GM23338 (cell line): ENCODE results near the gene EQTN. TPM values are rescaled to one million over a fixed set of nuclear protein-coding genes. Genes with fewer than 3 reads are reported as not detected.

Experiments
- ATAC-seq: fragments of 200-7000 bp; cut with Tn5 transposase; 3 replicates; pipeline ENCODE4 v1.9.1; 2020
- DNase-seq: peaks from one replicate; pipeline ENCODE4 v3.0.0-alpha.2; 2015; ENCODE audit warnings: low spot score
- H2AFZ ChIP-seq: fragments of 200-600 bp; sonication (generic); 2 replicates; pipeline ENCODE4 v1.8.0; 2016; ENCODE audit warnings: antibody characterized with exemption, mild to moderate bottlenecking, moderate library complexity
- H3F3A ChIP-seq: fragments of 200-600 bp; sonication (generic); replicated peaks from 2 replicates; pipeline ENCODE4 v1.8.0; 2017; ENCODE audit warnings: antibody characterized with exemption, mixed run types, low read depth
- H3K27ac ChIP-seq: fragments of 200-600 bp; sonication (generic); 2 replicates; pipeline ENCODE4 v1.6.1; 2016; ENCODE audit warnings: low read depth
- H3K27me3 ChIP-seq: fragments of 200-600 bp; sonication (generic); 2 replicates; pipeline ENCODE4 v1.8.0; 2016; ENCODE audit warnings: mild to moderate bottlenecking, mixed run types, moderate library complexity; ENCODE audit not compliant: insufficient read depth
- H3K36me3 ChIP-seq: fragments of 200-600 bp; sonication (generic); 2 replicates; pipeline ENCODE4 v1.8.0; 2016; ENCODE audit warnings: mild to moderate bottlenecking; ENCODE audit not compliant: insufficient read depth
- H3K4me1 ChIP-seq: fragments of 200-600 bp; sonication (generic); 2 replicates; pipeline ENCODE4 v1.8.0; 2016; ENCODE audit warnings: mild to moderate bottlenecking, moderate library complexity; ENCODE audit not compliant: insufficient read depth
- H3K4me2 ChIP-seq: fragments of 200-600 bp; sonication (generic); 2 replicates; pipeline ENCODE4 v1.7.1; 2017; ENCODE audit warnings: mixed run types
- H3K4me3 ChIP-seq: fragments of 200-600 bp; sonication (generic); 2 replicates; pipeline ENCODE4 v1.6.1; 2016; ENCODE audit warnings: mixed run types
- H3K79me2 ChIP-seq: fragments of 200-600 bp; sonication (generic); replicated peaks from 2 replicates; pipeline ENCODE4 v1.8.0; 2017; ENCODE audit warnings: mild to moderate bottlenecking; ENCODE audit not compliant: insufficient read depth
- H3K9me2 ChIP-seq: fragments of 200-600 bp; sonication (generic); 2 replicates; pipeline ENCODE4 v1.8.0; 2017; ENCODE audit not compliant: insufficient read depth
- H4K20me1 ChIP-seq: fragments of 200-600 bp; sonication (generic); replicated peaks from 2 replicates; pipeline ENCODE4 v1.8.0; 2017; ENCODE audit warnings: mild to moderate bottlenecking; ENCODE audit not compliant: insufficient read depth
- H3K27ac Mint-ChIP-seq: 2 replicates; pipeline ENCODE4 v1.8.0; 2020; ENCODE audit warnings: inconsistent platforms, mild to moderate bottlenecking, moderate library complexity, mixed read lengths
- H3K27me3 Mint-ChIP-seq: 3 replicates; pipeline ENCODE4 v1.8.0; 2022; ENCODE audit warnings: low read depth, mild to moderate bottlenecking, moderate library complexity, mixed read lengths, inconsistent platforms; ENCODE audit not compliant: insufficient read depth, poor library complexity
- H3K36me3 Mint-ChIP-seq: 3 replicates; pipeline ENCODE4 v1.8.0; 2021; ENCODE audit warnings: low read depth, mild to moderate bottlenecking, inconsistent platforms, moderate library complexity, mixed read lengths
- H3K4me1 Mint-ChIP-seq: 3 replicates; pipeline ENCODE4 v1.8.0; 2020; ENCODE audit warnings: mild to moderate bottlenecking, inconsistent platforms, mixed read lengths
- H3K4me3 Mint-ChIP-seq: 3 replicates; pipeline ENCODE4 v1.8.0; 2021; ENCODE audit warnings: moderate library complexity, mild to moderate bottlenecking, inconsistent platforms, mixed read lengths
- H3K9me3 Mint-ChIP-seq: 3 replicates; pipeline ENCODE4 v1.8.0; 2020; ENCODE audit warnings: moderate library complexity, mild to moderate bottlenecking, inconsistent platforms, mixed read lengths
- EZH2phosphoT487 ChIP-seq: fragments of 200-600 bp; sonication (generic); IDR thresholded peaks from one replicate; pipeline ENCODE4 v1.8.1; 2018; ENCODE audit warnings: antibody characterized with exemption; ENCODE audit not compliant: unreplicated experiment
- JUNB ChIP-seq: IDR thresholded peaks from one replicate; pipeline ENCODE4 v1.6.1; 2016; ENCODE audit warnings: antibody characterized with exemption; ENCODE audit not compliant: unreplicated experiment
- NANOG ChIP-seq: IDR thresholded peaks from 2 replicates; pipeline ENCODE4 v1.6.1; 2016; ENCODE audit warnings: antibody characterized with exemption, borderline replicate concordance
- POLR2AphosphoS5 ChIP-seq: IDR thresholded peaks from 2 replicates; pipeline ENCODE4 v1.6.1; 2016; ENCODE audit warnings: antibody characterized with exemption, low read depth
- STAT1 ChIP-seq: IDR thresholded peaks from one replicate; pipeline ENCODE4 v1.6.1; 2016; ENCODE audit warnings: antibody characterized with exemption; ENCODE audit not compliant: unreplicated experiment
- ZNF331 ChIP-seq: fragments of 250-450 bp; sonication (Bioruptor Pico); IDR thresholded peaks from 2 replicates; pipeline ENCODE4 v1.5.0; 2020; ENCODE audit warnings: low read depth, mild to moderate bottlenecking, moderate library complexity
- polyA plus RNA-seq: library from polyadenylated mRNA; unstranded; fragments of >200 nt; fragmentation: Nextera tagmentation; extraction: Ambion mirVana; gene quantifications from 2 replicates; pipeline ENCODE4 v1.2.1, GENCODE V29; 2016
- total RNA-seq: library from RNA; depleted of rRNA; stranded (reverse); fragments of >200 nt; shearing (Covaris generic); gene quantifications from 2 replicates; pipeline ENCODE4 v1.2.3, GENCODE V29; 2014
- TF ChIP-seq, protein P1 (sequence below), 2 experiments: fragments of 200-600 bp in 1 of 2; sonication (generic) in 1 of 2; conservative IDR thresholded peaks; 2 replicates each; pipeline versions ENCODE4 v1.5.1 to v1.6.1; 2016 to 2017; ENCODE audit warnings: antibody characterized with exemption in 2 of 2, low read depth in 2 of 2, mild to moderate bottlenecking in 2 of 2, moderate library complexity in 1 of 2
- TF ChIP-seq, protein P2 (sequence below): IDR thresholded peaks from one replicate; pipeline ENCODE4 v1.6.1; 2018; ENCODE audit warnings: antibody characterized with exemption; ENCODE audit not compliant: unreplicated experiment

The EQTN gene
- total and polyA plus RNA-seq, 2 experiments from 2014 or later = 0.24 TPM; not detected in 1

DNA sequence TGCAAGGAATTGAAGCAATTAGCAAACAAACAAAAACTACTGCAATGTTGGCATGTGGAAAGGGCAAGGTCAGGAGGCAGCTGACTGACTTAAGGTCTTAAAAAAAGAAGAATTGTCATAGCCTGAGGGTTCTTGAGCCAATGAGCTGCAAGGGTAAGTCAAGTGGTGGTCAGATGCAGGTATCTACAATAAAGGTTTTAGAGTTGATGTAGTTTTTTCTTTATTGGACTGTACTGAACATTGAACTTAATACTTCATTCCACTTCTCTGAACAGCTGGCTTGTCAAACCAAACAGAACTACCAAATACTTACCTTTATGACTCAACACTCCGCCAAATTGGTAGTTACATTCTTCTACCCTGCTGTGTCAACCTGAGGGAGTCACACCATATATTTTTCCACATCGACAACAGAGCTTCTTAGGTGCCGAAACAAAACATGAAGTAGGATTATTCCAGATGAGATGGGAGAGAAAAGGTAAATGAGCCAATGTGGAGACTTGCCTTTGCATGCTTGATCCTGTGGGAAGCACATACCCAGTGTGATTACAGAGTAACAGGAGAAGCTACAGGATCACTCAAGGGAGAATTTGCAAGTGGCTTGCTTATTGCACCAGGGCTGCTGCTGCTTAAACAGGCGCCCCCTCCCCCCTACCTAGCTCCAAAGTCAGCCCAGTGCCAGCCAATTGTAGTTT is 35.3 kb downstream of the EQTN start:
- no peak overlapping the region for H3K27ac ChIP-seq
- H2AFZ ChIP-seq = no peak overlapping the region
- Mint-ChIP-seq H3K36me3 (no peaks in the 10 kb centered on the region), H3K27me3 (no peaks in the 10 kb centered on the region), H3K27ac (no peak overlapping the region), H3K4me1 (no peaks in the 10 kb centered on the region), H3K4me3 (no peak overlapping the region), H3K9me3 (no peaks in the 10 kb centered on the region)
- H3K4me2 ChIP-seq = no peak overlapping the region
- H3K36me3 ChIP-seq = no peaks in the 10 kb centered on the region
- no peak overlapping the region for H3K4me3 ChIP-seq
- no peaks in the 10 kb centered on the region for H3K4me1 ChIP-seq
- no peaks in the 10 kb centered on the region for H3K27me3 ChIP-seq
- TF ChIP-seq, protein P1, sequence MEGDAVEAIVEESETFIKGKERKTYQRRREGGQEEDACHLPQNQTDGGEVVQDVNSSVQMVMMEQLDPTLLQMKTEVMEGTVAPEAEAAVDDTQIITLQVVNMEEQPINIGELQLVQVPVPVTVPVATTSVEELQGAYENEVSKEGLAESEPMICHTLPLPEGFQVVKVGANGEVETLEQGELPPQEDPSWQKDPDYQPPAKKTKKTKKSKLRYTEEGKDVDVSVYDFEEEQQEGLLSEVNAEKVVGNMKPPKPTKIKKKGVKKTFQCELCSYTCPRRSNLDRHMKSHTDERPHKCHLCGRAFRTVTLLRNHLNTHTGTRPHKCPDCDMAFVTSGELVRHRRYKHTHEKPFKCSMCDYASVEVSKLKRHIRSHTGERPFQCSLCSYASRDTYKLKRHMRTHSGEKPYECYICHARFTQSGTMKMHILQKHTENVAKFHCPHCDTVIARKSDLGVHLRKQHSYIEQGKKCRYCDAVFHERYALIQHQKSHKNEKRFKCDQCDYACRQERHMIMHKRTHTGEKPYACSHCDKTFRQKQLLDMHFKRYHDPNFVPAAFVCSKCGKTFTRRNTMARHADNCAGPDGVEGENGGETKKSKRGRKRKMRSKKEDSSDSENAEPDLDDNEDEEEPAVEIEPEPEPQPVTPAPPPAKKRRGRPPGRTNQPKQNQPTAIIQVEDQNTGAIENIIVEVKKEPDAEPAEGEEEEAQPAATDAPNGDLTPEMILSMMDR (conservative IDR thresholded peaks at IDR 0.05; ENCODE audit: low read depth in 2 of 2) = no peak
- no peak for TF ChIP-seq EZH2phosphoT487
- TF ChIP-seq, protein P2, sequence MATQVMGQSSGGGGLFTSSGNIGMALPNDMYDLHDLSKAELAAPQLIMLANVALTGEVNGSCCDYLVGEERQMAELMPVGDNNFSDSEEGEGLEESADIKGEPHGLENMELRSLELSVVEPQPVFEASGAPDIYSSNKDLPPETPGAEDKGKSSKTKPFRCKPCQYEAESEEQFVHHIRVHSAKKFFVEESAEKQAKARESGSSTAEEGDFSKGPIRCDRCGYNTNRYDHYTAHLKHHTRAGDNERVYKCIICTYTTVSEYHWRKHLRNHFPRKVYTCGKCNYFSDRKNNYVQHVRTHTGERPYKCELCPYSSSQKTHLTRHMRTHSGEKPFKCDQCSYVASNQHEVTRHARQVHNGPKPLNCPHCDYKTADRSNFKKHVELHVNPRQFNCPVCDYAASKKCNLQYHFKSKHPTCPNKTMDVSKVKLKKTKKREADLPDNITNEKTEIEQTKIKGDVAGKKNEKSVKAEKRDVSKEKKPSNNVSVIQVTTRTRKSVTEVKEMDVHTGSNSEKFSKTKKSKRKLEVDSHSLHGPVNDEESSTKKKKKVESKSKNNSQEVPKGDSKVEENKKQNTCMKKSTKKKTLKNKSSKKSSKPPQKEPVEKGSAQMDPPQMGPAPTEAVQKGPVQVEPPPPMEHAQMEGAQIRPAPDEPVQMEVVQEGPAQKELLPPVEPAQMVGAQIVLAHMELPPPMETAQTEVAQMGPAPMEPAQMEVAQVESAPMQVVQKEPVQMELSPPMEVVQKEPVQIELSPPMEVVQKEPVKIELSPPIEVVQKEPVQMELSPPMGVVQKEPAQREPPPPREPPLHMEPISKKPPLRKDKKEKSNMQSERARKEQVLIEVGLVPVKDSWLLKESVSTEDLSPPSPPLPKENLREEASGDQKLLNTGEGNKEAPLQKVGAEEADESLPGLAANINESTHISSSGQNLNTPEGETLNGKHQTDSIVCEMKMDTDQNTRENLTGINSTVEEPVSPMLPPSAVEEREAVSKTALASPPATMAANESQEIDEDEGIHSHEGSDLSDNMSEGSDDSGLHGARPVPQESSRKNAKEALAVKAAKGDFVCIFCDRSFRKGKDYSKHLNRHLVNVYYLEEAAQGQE = no peak
- no peak for TF ChIP-seq ZNF331
- no peak for TF ChIP-seq NANOG
- H3F3A ChIP-seq = no peaks in the 10 kb centered on the region
- no peak for ATAC-seq
- H3K9me2 ChIP-seq = no peaks in the 10 kb centered on the region
- H4K20me1 ChIP-seq = no peaks in the 10 kb centered on the region
- no peaks in the 10 kb centered on the region for H3K79me2 ChIP-seq
- DNase-seq = no peak

DNA sequence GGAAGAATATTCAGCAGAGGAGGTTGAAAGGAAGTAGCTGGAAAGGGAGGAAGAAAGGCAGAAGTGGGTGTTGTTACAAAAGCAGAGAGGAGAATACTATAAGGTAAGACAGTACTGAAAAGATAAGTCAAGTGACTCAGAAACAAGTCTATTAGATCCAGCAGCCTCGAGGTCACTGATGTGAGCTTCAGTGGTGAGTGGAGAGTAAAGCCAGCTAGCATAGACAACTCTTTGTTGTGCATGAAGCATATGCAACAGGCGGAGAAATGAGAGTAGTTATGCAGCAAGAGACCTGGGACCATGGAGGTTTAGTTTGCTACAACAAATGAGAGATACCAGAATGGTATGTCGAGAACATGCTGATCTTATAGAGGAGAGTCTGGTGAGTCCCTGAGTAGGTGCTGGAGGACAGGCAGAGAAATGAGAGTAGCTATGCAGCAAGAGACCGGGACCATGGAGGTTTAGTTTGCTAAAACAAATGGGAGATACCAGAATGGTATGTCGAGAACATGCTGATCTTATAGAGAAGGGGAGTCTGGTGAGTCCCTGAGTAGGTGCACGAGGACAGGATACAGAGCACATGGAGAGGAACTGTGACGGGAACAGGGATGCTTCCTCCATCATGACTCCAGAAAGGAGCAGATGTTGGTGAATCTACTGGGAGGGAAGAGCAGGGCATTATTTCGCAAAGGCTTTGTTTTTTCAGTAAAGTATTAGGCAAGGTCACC is 36.0 kb downstream of the EQTN start:
- ATAC-seq (no peak), DNase-seq (no peak)
- Histone ChIP-seq H3K36me3 (no peaks in the 10 kb centered on the region), H3K27ac (no peak overlapping the region), H3F3A (no peaks in the 10 kb centered on the region), H3K27me3 (no peaks in the 10 kb centered on the region), H2AFZ (no peak overlapping the region), H3K4me1 (no peaks in the 10 kb centered on the region), H3K4me3 (no peak overlapping the region), H4K20me1 (no peaks in the 10 kb centered on the region), H3K9me2 (no peaks in the 10 kb centered on the region), H3K79me2 (no peaks in the 10 kb centered on the region), H3K4me2 (no peak overlapping the region)
- Mint-ChIP-seq H3K36me3 (no peaks in the 10 kb centered on the region), H3K27me3 (no peaks in the 10 kb centered on the region), H3K4me3 (no peak overlapping the region), H3K9me3 (no peaks in the 10 kb centered on the region), H3K4me1 (no peaks in the 10 kb centered on the region), H3K27ac (no peak overlapping the region)
- TF ChIP-seq JUNB (no peak), POLR2AphosphoS5 (no peak), STAT1 (no peak)
